IMR-90 (cell line): ENCODE results near the gene COL8A1. TPM values are rescaled to one million over a fixed set of nuclear protein-coding genes. Genes with fewer than 3 reads are reported as not detected.

Experiments
- ATAC-seq: fragments of 200-7000 bp; cut with Tn5 transposase; 2 replicates; pipeline ENCODE4 v1.9.1; 2020; ENCODE audit warnings: low read depth, mild to moderate bottlenecking, moderate library complexity
- BruUV-seq: library from RNA; stranded (reverse); fragments of 400-500 nt; replicated peaks from 2 replicates; lab custom pipeline; 2021; lab: Mats Ljungman, UMichigan
- CTCF ChIA-PET: fragments of 300-600 bp; formaldehyde crosslinking; extraction: SDS; loops from one replicate; lab custom pipeline; 2021; ENCODE audit warnings: antibody characterized with exemption; lab: Yijun Ruan, JAX
- POLR2A ChIA-PET: fragments of 300-600 bp; sonication (Branson Sonifier 250); formaldehyde crosslinking; loops from one replicate; lab custom pipeline; 2022; ENCODE audit warnings: antibody characterized with exemption; ENCODE audit not compliant: unreplicated experiment; lab: Charles Lee
- DNase-seq: peaks from one replicate; pipeline ENCODE4 v3.0.0; 2013
- H2AFZ ChIP-seq: replicated peaks from 2 replicates; pipeline ENCODE3; 2013; ENCODE audit warnings: low read length, mild to moderate bottlenecking; ENCODE audit not compliant: poor library complexity
- H2AK5ac ChIP-seq: 2 replicates; pipeline ENCODE4 v1.6.1; 2013; ENCODE audit warnings: low read depth, low read length, inconsistent platforms
- H2AK9ac ChIP-seq: replicated peaks from 2 replicates; pipeline ENCODE3; 2013; ENCODE audit warnings: mild to moderate bottlenecking, low read depth, low read length, moderate library complexity; ENCODE audit not compliant: poor library complexity
- H2BK120ac ChIP-seq: 2 replicates; pipeline ENCODE4 v1.6.1; 2013; ENCODE audit warnings: low read depth, low read length, inconsistent platforms
- H2BK15ac ChIP-seq: 3 replicates; pipeline ENCODE4 v1.6.1; 2013; ENCODE audit warnings: low read depth, low read length, inconsistent platforms
- H2BK20ac ChIP-seq: 2 replicates; pipeline ENCODE4 v1.6.1; 2013; ENCODE audit warnings: low read depth, mild to moderate bottlenecking, inconsistent platforms, low read length, moderate library complexity
- H2BK5ac ChIP-seq: 2 replicates; pipeline ENCODE4 v1.6.1; 2013; ENCODE audit warnings: mild to moderate bottlenecking, low read depth, low read length, inconsistent platforms; ENCODE audit not compliant: poor library complexity, severe bottlenecking
- H3K14ac ChIP-seq: replicated peaks from 2 replicates; pipeline ENCODE4 v1.6.1; 2013; ENCODE audit warnings: low read depth, low read length, inconsistent platforms
- H3K18ac ChIP-seq: 2 replicates; pipeline ENCODE4 v1.6.1; 2013; ENCODE audit warnings: low read depth, low read length, control low read depth
- H3K23ac ChIP-seq: 2 replicates; pipeline ENCODE4 v1.6.1; 2013; ENCODE audit warnings: low read depth, low read length, inconsistent platforms
- H3K27ac ChIP-seq: 2 replicates; pipeline ENCODE4 v1.5.1; 2013; ENCODE audit warnings: mild to moderate bottlenecking, control low read depth, low read length; ENCODE audit not compliant: insufficient read depth
- H3K27me3 ChIP-seq: 2 replicates; pipeline ENCODE4 v1.6.1; 2013; ENCODE audit warnings: low read length; ENCODE audit not compliant: control insufficient read depth, insufficient read depth
- H3K36me3 ChIP-seq: 2 replicates; pipeline ENCODE4 v1.6.1; 2013; ENCODE audit warnings: low read length, mixed read lengths; ENCODE audit not compliant: control insufficient read depth, insufficient read depth
- H3K4ac ChIP-seq: 2 replicates; pipeline ENCODE4 v1.6.1; 2013; ENCODE audit warnings: low read depth, low read length, inconsistent platforms
- H3K4me1 ChIP-seq: 2 replicates; pipeline ENCODE4 v1.6.1; 2013; ENCODE audit warnings: low read length, mixed read lengths; ENCODE audit not compliant: control insufficient read depth, insufficient read depth
- H3K4me2 ChIP-seq: 2 replicates; pipeline ENCODE4 v1.6.1; 2013; ENCODE audit warnings: low read depth, mild to moderate bottlenecking, control low read depth, low read length, moderate library complexity
- H3K4me3 ChIP-seq: 2 replicates; pipeline ENCODE4 v1.5.1; 2013; ENCODE audit warnings: low read depth, mild to moderate bottlenecking, control low read depth, low read length, moderate library complexity; ENCODE audit not compliant: insufficient read depth
- H3K56ac ChIP-seq: 2 replicates; pipeline ENCODE4 v1.6.1; 2013; ENCODE audit warnings: low read length, inconsistent platforms; ENCODE audit not compliant: insufficient read depth; ENCODE audit errors: extremely low read depth
- H3K79me1 ChIP-seq, 2 experiments: 2 replicates each; pipeline ENCODE4 v1.6.1; 2013; ENCODE audit warnings: low read length in 2 of 2, inconsistent platforms in 1 of 2, low read depth in 1 of 2
- H3K9ac ChIP-seq: 2 replicates; pipeline ENCODE4 v1.6.1; 2013; ENCODE audit warnings: low read depth, low read length, control low read depth
- H3K9me1 ChIP-seq: 2 replicates; pipeline ENCODE4 v1.6.1; 2013; ENCODE audit warnings: low read length, inconsistent platforms; ENCODE audit not compliant: insufficient read depth
- H3K9me3 ChIP-seq: 2 replicates; pipeline ENCODE4 v1.6.1; 2013; ENCODE audit warnings: low read length; ENCODE audit not compliant: control insufficient read depth, insufficient read depth
- H4K20me1 ChIP-seq: 2 replicates; pipeline ENCODE4 v1.6.1; 2013; ENCODE audit warnings: low read length, inconsistent platforms; ENCODE audit not compliant: insufficient read depth
- H4K5ac ChIP-seq: 2 replicates; pipeline ENCODE4 v1.6.1; 2013; ENCODE audit warnings: mild to moderate bottlenecking, low read depth, low read length, control low read depth
- H4K8ac ChIP-seq, 2 experiments: 2 replicates each; pipeline ENCODE4 v1.6.1; 2013; ENCODE audit warnings: low read depth in 2 of 2, low read length in 2 of 2, control low read depth in 1 of 2, inconsistent platforms in 1 of 2
- H4K91ac ChIP-seq: 2 replicates; pipeline ENCODE4 v1.6.1; 2013; ENCODE audit warnings: low read depth, low read length, inconsistent platforms; ENCODE audit not compliant: insufficient read depth
- BHLHE40 ChIP-seq: fragments of 150-350 bp; IDR thresholded peaks from 2 replicates; pipeline ENCODE4 v1.6.1; 2016; ENCODE audit warnings: mild to moderate bottlenecking, low read depth, low read length
- CEBPB ChIP-seq: IDR thresholded peaks from 2 replicates; pipeline ENCODE4 v1.6.1; 2012; ENCODE audit warnings: low read depth, low read length, improper control_type of control experiment
- CHD1 ChIP-seq: IDR thresholded peaks from 2 replicates; pipeline ENCODE4 v1.6.1; 2012; ENCODE audit warnings: low read depth, low read length, improper control_type of control experiment
- FOS ChIP-seq: fragments of 150-350 bp; IDR thresholded peaks from 2 replicates; pipeline ENCODE4 v1.6.1; 2016; ENCODE audit warnings: low read depth, low read length
- MXI1 ChIP-seq: IDR thresholded peaks from 2 replicates; pipeline ENCODE4 v1.6.1; 2012; ENCODE audit warnings: low read depth, mild to moderate bottlenecking, low read length, moderate library complexity, borderline replicate concordance
- NFE2L2 ChIP-seq: fragments of 150-350 bp; IDR thresholded peaks from 2 replicates; pipeline ENCODE4 v1.6.1; 2016; ENCODE audit warnings: low read depth, mild to moderate bottlenecking, low read length
- POLR2A ChIP-seq: IDR thresholded peaks from 2 replicates; pipeline ENCODE4 v1.6.1; 2012; ENCODE audit warnings: mild to moderate bottlenecking, low read depth, low read length
- RAD21 ChIP-seq: IDR thresholded peaks from 2 replicates; pipeline ENCODE4 v1.6.1; 2012; ENCODE audit warnings: low read length, improper control_type of control experiment
- RCOR1 ChIP-seq: IDR thresholded peaks from 2 replicates; pipeline ENCODE4 v1.6.1; 2012; ENCODE audit warnings: mild to moderate bottlenecking, low read length, improper control_type of control experiment; ENCODE audit not compliant: insufficient replicate concordance
- RFX5 ChIP-seq: IDR thresholded peaks from 2 replicates; pipeline ENCODE4 v1.8.0; 2012; ENCODE audit warnings: low read depth, mild to moderate bottlenecking, low read length, moderate library complexity
- SMC3 ChIP-seq: fragments of 150-350 bp; IDR thresholded peaks from 2 replicates; pipeline ENCODE4 v1.6.1; 2016; ENCODE audit warnings: low read depth, mild to moderate bottlenecking, antibody characterized with exemption, low read length, moderate library complexity
- WGBS, 2 experiments: methylation state at CpG; one replicate each; pipeline versions ENCODE4 v1.1.5 to v1.1.7; 2013; ENCODE audit warnings: missing lambda C conversion rate in 2 of 2; ENCODE audit not compliant: insufficient read length in 1 of 2; ENCODE audit errors: extremely low coverage in 2 of 2; 5-methylcytosine and 5-hydroxymethylcytosine counted together
- dilution Hi-C: fragments of 300-500 bp; cut with HindIII; formaldehyde crosslinking; loops from one replicate; pipeline ENCODE4 v1.14.3; 2018; ENCODE audit warnings: low sequenced_read_pairs; ENCODE audit not compliant: unreplicated experiment
- in situ Hi-C: fragments of 300-500 bp; cut with MboI; formaldehyde crosslinking; loops from 3 replicates; pipeline ENCODE4 v1.14.3; 2019; ENCODE audit warnings: low sequenced_read_pairs, inconsistent platforms, mixed read lengths
- intact Hi-C: fragments of 100-400 bp; cut with micrococcal nuclease; formaldehyde crosslinking; loops from 2 replicates; pipeline ENCODE4 v1.10.0; 2022
- polyA plus RNA-seq, 3 experiments: library from polyadenylated mRNA; depleted of rRNA; stranded (reverse); fragments of >200 nt; gene quantifications; 2 replicates each; pipeline ENCODE4 v1.2.3, GENCODE V29; 2012; ENCODE audit warnings: low replicate concordance in 1 of 3
- total RNA-seq: library from RNA; depleted of rRNA; stranded (reverse); fragments of >200 nt; gene quantifications from 2 replicates; pipeline ENCODE4 v1.2.3, GENCODE V29; 2012
- TF ChIP-seq, protein P1 (sequence below): fragments of 150-350 bp; IDR thresholded peaks from 2 replicates; pipeline ENCODE4 v1.6.1; 2017; ENCODE audit warnings: mild to moderate bottlenecking, antibody characterized with exemption, low read length, low read depth
- TF ChIP-seq, protein P2 (sequence below): fragments of 150-350 bp; IDR thresholded peaks from 2 replicates; pipeline ENCODE4 v1.6.1; 2016; ENCODE audit warnings: low read depth, mild to moderate bottlenecking, low read length, moderate library complexity, borderline replicate concordance

COL8A1 gene
- total and polyA plus RNA-seq, 2 of the 4 experiments (the other 2 are of a cell fraction) = 119 to 151 TPM

GRCh38 chr3:99757966-99758365 lies 119.6 kb downstream of the COL8A1 start:
- intact Hi-C loops = loop anchor here (10.0 kb wide), 2 partner anchors 343 to 433 kb away; no protein-coding TSS in a partner anchor
- H2BK120ac ChIP-seq = no peak overlapping the region
- no peak for DNase-seq
- H3K27ac ChIP-seq = no peak overlapping the region
- no peak overlapping the region for H3K4me3 ChIP-seq
- H4K20me1 ChIP-seq = no peaks in the 10 kb centered on the region
- H2AK5ac ChIP-seq = no peak overlapping the region
- no peak overlapping the region for H3K56ac ChIP-seq
- WGBS, 2 experiments = no CpG with 5 or more reads among the region's 2 CpGs
- peaks cover 2% of the 10 kb centered on the region; the same call in 1 of the 2 replicates for H3K9me1 ChIP-seq
- no peak overlapping the region for H4K91ac ChIP-seq
- ChIA-PET POLR2A (no interaction called here), CTCF (interaction anchor here (1.4 kb wide), 1 partner anchor 10 kb away, joined by 3 read pairs; no protein-coding TSS in a partner anchor)
- H3K9me3 ChIP-seq = no peaks in the 10 kb centered on the region
- H2BK5ac ChIP-seq = no peak overlapping the region
- peaks cover 4 to 12% of the 10 kb centered on the region in 2 experiments; a peak in 2 of 4 replicates for H3K79me1 ChIP-seq
- BruUV-seq = no TSS peak
- H4K5ac ChIP-seq = no peak overlapping the region
- H2AFZ ChIP-seq = no peak overlapping the region
- H3K14ac ChIP-seq = no peak overlapping the region
- H2BK15ac ChIP-seq = no peak overlapping the region
- peaks cover 7% of the 10 kb centered on the region for H3K4me1 ChIP-seq
- H4K8ac ChIP-seq = no peak overlapping the region
- dilution Hi-C loops = loop anchor here (25.0 kb wide), 1 partner anchor 746 kb away; no protein-coding TSS in a partner anchor
- H3K4ac ChIP-seq = no peak overlapping the region
- ATAC-seq = no peak
- H3K36me3 ChIP-seq = no peaks in the 10 kb centered on the region; the same call in 1 of the 2 replicates
- in situ Hi-C loops = loop anchor here (10.0 to 25.0 kb wide), 4 partner anchors 263 to 1146 kb away; no protein-coding TSS in a partner anchor
- H3K4me2 ChIP-seq = no peak overlapping the region
- no peak overlapping the region for H2AK9ac ChIP-seq
- H3K9ac ChIP-seq = no peak overlapping the region
- no peak overlapping the region for H3K23ac ChIP-seq
- H3K18ac ChIP-seq = no peak overlapping the region
- no peak overlapping the region for H2BK20ac ChIP-seq
- no peaks in the 10 kb centered on the region for H3K27me3 ChIP-seq
- TF ChIP-seq CEBPB (no peak), CHD1 (no peak), RCOR1 (no peak), MXI1 (no peak), POLR2A (no peak), RFX5 (no peak), FOS (no peak), NFE2L2 (no peak), RAD21 (no peak), SMC3 (no peak), BHLHE40 (no peak)
- TF ChIP-seq, protein P1, sequence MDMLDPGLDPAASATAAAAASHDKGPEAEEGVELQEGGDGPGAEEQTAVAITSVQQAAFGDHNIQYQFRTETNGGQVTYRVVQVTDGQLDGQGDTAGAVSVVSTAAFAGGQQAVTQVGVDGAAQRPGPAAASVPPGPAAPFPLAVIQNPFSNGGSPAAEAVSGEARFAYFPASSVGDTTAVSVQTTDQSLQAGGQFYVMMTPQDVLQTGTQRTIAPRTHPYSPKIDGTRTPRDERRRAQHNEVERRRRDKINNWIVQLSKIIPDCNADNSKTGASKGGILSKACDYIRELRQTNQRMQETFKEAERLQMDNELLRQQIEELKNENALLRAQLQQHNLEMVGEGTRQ = no peak
- TF ChIP-seq, protein P2, sequence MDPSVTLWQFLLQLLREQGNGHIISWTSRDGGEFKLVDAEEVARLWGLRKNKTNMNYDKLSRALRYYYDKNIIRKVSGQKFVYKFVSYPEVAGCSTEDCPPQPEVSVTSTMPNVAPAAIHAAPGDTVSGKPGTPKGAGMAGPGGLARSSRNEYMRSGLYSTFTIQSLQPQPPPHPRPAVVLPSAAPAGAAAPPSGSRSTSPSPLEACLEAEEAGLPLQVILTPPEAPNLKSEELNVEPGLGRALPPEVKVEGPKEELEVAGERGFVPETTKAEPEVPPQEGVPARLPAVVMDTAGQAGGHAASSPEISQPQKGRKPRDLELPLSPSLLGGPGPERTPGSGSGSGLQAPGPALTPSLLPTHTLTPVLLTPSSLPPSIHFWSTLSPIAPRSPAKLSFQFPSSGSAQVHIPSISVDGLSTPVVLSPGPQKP = no peak
